T-helper 22 cell (primary cell): ENCODE results near the gene RPTOR.

Experiments
- DNase-seq: peaks from one replicate; pipeline ENCODE4 v3.0.0-alpha.2; 2020; ENCODE audit warnings: low read depth

Gene RPTOR

GRCh38 chr17:80833952-80834892 lies 289.6 kb downstream of the RPTOR start:
- no peak for DNase-seq

GRCh38 chr17:80834893-80835275 lies 290.2 kb downstream of the RPTOR start:
- no peak for DNase-seq

GRCh38 chr17:80835816-80836657 lies 291.4 kb downstream of the RPTOR start:
- no peak for DNase-seq

DNA sequence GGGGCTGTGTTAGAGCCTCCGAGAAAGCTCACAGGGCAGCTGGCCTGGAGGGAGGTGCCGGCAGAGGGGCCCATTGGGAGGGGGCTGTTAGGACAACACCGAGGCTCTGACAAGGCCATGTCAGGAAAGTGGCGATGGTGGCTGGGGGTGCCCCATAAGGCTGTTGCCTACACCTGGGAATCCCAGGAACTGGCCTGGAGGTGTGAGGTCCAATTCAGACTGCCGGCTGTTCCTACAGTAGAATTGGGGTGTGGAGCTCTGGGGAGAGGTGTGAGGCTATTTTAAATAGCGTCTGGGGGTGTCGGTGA lies 292.0 kb downstream of the RPTOR start:
- no peak for DNase-seq

DNA sequence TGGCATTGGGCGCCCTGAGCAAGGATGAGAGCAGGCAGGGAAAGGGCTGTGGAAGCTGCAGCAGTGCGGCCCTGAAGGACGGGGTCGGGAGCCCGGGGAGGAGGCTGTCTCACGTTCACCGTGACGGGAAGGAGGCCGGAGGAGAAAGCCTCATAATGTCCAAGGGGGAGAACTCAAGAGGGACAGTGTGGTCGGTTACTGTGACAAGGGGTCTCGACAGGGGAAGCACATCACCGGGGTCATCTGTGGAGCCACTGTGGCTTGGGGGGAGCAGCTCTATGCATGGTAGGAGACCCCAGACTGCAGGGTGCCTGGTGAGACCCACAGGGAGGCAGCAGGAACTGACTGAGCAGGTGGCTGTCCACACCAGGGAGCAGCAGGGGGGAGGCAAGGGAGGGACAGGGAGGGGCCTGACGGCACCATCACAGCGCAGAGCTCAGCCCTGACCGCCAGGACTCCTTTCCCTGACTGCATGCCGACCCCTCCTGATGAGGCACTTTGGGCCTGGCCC lies 292.4 kb downstream of the RPTOR start:
- DNase-seq, result no peak

GRCh38 chr17:80837711-80838110 lies 293.1 kb downstream of the RPTOR start:
- no peak for DNase-seq

DNA sequence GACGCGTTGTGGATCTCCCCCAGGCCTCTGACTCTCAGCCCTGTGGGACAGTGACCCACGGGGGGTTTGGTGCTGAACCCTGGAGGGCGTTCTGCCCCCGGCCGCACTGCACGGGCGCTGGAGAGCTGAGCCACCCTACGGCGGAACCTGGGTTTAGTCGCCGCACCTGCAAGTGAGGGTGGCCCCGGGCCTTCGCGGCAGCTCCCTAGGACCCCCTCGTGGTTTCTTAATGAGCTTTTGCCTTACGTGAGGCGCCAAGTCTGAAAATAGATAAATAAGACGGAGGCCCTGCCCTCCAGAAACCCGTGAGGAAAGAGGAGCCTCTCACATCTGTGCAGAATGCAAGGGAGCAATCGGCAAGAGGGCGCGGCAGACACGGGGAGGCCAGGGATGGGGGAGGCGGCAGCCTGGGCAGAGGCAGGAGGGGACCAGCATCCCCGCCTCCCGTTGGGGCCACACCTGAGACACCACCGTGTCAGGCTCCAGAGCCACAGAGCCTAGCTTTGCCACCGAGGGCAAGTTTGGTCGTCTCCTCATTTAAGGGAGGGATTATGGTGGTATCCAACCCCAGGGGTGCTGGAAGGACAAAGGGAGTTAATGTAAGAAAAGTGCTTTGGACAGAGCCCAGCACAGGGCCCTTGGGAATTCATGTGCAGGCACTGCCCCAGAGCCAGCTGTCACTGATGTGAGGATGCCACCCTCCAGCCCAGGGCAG lies 293.8 kb downstream of the RPTOR start:
- DNase-seq, result no peak

GRCh38 chr17:80839026-80839345 lies 294.3 kb downstream of the RPTOR start:
- no peak for DNase-seq

DNA sequence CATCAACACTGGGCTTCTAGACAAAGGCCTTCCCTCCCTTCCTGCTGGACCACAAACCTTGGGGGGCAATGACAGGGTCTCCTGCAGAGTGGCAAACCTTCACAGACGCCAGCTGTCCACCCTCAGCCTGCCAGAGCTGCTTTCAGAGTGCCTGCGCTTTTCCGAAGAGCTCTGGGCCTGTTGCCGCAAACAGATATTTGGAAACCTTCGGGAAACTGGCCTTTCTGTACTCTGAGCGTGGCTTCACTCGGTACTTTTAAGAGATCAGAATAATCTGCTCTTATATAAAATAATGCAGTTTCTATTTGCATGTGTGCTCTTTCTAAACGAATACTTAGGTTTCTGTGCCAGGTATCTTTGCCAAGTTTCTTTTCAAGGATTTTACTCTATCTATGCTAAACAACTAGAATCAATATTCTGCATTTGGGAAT lies 294.9 kb downstream of the RPTOR start:
- no peak for DNase-seq

- DNase-seq, result no peak
These were observed 295.3 kb downstream of the RPTOR start for GRCh38 chr17:80839970-80840369.

DNA sequence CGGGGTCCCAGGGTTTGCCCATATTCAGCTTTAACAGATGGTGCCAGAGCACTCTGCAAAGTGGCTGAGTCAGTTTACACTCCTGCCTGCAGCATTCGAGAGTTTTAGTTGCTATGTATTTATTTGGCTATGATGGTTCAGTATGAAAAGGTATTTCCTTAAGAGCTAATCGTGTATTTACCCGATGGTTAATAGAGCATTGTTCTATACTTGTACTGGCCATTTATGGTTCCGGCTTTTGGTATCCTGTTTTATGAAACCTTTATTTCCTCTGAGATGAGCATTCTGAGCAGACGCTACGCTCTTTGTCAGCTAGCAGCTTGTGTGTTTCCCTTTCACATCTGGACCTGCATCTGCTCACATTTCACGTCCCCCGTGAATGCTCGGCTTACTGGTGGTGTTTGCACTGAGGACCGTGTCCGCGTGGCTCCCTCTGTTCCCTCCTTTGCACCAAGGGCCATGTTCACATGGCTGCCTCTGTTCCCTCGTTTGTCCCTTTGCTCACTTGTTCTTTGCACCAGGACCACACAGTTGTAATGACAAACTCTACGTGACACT lies 297.9 kb downstream of the RPTOR start:
- DNase-seq, result no peak

DNA sequence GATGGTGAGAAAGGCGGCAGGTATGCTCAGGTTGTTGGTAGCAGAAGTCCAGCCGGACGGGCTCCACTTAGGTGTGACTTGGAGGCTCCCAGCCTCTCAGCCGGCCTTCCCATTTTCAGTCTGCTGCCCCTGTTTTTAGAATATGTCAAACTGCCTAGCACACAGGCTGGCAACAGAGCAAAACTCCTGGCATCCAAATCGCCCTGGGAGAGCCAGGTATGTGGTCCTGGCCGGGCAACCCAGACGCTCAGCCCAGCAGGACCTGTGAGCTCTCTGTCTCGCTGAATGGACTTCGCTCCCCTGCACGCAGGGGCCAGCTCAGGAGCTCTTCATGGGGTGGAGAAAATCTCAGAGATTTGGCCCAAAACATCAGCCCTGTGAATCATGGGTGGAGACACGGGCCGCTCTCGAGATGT lies 299.1 kb downstream of the RPTOR start:
- no peak for DNase-seq

- no peak for DNase-seq
These were observed 299.9 kb downstream of the RPTOR start for GRCh38 chr17:80844418-80844990.

DNA sequence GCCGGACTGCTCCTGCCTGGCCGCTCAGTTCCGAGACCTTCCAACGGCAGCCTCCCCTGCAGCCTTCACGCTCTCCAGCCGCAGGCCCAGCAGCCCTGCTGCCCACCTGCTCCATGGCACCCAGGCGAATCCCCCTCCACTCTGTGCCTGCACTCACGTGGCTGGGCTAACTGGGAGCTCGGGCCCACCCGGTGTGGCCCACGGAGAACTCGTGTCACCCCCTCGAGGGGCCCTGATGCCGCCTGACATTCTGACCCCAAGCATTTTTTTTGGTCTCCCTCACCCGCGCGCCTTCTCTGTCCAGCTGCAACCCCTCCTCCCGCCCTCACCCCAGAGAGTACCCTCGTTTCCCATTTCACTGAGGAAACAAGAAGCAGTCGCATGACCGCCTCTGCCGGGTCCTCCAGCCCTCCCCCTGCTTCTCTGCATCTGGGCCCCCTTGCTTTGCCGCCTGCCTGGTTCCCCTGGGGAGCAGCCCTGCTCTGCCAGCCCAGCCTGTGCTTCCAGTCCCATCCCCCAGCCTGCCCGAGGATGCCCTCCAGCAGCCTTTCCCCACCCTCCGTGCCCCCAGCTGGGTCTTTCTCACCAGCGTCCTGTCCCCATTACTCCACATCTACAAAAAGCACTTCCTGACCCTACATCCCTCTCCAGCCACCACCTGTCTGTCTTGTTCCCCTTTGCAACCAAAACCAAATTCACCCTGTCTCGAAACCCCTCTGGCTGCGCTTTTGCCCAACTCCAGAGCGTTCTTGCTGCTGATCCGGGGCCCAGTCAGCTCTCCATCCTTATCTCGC lies 300.6 kb downstream of the RPTOR start:
- no peak for DNase-seq

GRCh38 chr17:80845863-80846671 lies 301.4 kb downstream of the RPTOR start:
- no peak for DNase-seq

DNA sequence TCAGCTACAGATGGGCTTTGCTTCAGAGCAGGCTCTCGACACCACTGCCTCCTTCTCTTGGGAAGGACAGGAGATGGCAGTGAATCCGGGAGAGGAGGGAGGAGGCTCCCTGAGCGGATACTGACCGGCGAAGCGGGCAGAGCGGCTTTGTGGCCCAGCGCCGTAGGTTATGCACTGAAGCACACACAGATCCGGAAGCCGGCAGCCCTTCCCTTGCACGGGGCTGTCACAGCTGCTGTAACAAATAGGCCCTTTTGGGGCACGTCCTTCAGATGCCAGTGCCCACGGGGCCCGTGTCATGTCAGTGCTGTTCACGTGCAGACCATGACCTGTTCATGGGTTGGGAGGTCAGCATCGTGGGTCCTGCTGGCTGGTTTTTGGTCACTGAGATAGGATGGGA lies 302.3 kb downstream of the RPTOR start:
- DNase-seq, result no peak

- DNase-seq, result no peak
These were observed 303.0 kb downstream of the RPTOR start for GRCh38 chr17:80847496-80848230.

DNA sequence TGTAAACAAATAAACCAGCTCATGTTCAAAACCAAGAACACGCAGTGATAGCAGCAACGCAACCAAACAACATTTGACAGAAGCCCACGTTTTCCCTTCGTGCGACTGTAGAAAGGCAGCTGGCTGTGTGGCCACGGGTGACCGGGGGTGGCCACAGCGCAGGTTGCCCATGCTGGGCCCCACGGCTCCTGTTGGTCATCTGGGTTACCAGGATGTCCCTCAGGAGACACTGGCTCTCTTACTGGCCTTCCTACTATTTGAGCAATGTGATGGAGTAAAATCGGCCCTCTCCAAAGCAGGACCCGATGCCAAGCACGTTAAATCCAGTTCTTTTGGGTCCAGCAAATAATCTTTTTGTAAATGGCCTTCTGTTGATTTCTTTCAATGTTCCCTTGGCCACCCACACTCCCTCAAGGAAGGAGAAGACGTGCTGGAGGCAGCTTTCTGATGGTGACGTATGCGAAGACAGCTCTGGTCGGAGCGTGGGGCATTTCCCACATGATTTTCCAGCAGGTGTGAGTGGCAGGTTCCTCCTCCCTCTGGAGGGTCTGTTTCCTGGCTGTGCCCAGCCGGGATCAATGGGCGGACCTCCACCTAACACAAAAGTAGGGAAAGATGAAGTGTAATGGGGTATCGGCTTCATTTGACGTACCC lies 303.9 kb downstream of the RPTOR start:
- no peak for DNase-seq

GRCh38 chr17:80849119-80849518 lies 304.5 kb downstream of the RPTOR start:
- DNase-seq, result no peak
